AG20443 (cell line): ENCODE data around the gene SDR42E1.
"Not testable (repeated sequence)": the region's sequence is repeated elsewhere in the genome, so short reads cannot be mapped to it uniquely, and the experiment has no call there.

ENCODE experiments used
- DNase-seq: peaks from one replicate; pipeline ENCODE4 v3.0.0; 2012; ENCODE audit warnings: low spot score, mixed read lengths

The SDR42E1 gene

DNA sequence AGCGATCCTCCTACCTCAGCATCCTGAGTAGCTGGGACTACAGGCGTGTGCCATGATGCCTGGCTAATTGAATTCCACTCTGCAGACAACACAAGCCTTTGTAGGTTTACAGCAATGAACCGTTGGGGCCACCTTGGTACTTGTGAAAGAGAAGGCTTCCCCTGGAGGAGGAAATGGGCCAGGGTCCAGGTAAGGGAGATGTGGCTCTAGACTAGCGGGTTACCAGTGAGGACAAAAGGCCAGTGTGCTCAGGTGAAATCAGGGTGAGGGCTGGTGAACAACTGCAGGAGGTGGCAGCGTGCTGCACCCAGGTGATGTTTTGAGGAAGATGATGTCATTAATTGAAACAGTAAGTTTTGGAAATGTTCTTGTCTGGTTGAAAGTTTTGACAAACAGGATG lies 6.7 kb downstream of the SDR42E1 start:
- no peak for DNase-seq

DNA sequence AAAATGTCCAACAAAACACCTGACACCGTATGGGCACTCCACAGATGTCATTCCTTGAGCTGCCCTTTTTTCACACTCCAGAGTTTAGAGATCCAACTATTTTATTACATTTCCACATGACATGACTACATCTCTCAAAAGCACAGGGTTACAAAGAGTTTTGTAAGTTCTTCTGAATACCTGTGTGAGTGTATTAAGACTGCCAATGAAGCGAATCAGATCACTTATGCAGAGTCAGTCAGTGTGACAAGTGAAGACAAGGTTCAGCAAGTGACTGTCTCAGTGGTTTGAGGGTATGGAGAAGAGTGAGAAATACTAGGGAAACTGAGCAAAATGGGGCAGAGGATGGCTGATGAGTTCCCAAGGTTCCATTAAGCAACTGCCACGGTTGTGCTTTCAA lies 8.4 kb downstream of the SDR42E1 start:
- DNase-seq = no peak

DNA sequence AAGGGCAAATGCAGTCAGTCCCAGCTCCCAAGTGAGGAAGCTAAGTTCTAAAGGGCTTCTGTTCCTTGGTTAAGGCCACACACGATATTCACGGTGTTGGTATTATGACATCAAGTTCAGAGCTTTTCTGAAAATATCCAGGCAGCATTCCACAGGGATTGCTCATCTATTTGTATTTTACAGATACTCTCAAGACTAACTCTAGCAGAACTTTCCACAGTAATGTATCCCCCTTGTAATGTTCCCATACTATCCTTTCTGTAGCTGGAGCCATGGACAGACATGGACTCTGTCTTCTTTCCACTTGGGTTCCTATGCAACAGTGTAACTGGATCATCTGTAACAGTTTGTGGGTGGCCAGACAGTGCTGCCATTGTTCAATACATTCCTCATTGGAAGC lies 13.5 kb downstream of the SDR42E1 start:
- DNase-seq = peak; percentile 70

GRCh38 chr16:81996664-81997509 lies 14.4 kb downstream of the SDR42E1 start:
- peak; percentile 72 for DNase-seq

GRCh38 chr16:81995651-81996050 lies 15.6 kb downstream of the SDR42E1 start:
- DNase-seq = no peak

DNA sequence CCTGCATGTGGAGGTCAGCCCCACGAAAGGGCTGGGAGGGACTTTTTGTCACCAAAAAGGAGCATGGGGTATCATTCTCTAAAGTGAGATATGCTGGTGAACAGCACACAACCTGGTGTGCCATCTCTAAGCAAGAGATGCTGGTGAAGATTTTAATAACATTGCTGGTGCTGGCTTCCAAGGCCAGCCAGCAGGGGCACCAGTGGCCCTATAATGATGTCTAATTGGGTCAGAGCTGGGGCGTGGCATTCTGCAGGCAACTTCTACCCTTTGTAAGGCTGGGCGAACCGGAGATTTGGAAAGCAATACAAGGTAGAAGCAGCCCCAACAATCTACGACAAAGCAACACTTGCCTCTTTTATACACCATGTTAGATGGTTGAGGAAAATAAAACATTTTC lies 16.8 kb downstream of the SDR42E1 start:
- no peak for DNase-seq

DNA sequence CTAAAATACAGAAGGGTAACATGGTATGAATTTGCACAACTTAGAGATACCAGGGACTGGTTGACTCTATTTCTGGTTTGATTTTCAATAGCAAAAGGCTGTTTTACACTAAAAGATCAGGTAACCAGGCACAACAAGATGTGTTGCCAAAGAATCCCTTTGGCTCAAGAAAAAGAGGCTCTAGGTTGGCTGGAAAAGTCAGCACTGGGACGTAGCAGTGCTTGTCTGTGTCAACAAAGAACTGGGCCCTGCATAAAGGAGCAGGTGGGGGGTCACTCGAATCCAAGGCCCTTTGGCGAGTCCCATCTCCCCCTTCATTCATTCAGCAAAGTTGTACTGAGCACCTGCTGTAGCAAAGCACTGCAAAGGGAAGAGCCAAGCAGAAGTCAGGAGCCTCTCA lies 18.4 kb downstream of the SDR42E1 start:
- DNase-seq = no peak

GRCh38 chr16:81987706-81988105 lies 23.6 kb downstream of the SDR42E1 start:
- no peak for DNase-seq

DNA sequence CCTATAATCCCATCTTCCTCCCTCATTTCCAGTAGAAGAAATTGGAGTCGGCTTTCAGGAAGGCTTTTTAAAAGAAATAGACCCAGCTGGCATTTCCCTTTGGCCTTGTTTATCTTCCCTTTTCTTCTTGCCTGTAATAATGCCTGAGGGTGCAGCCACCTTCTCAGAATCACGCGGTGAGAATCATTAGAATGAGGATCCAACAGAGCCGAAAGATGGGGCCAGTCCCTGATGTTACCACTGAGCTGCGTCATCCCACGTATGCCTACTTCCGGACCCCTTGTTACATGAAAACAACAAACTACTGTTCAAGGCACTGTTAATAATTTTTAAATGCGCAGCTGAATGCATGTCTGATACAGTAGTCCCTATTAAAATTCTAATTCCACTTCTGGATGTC lies 24.1 kb downstream of the SDR42E1 start:
- DNase-seq = no peak

- DNase-seq = not testable (repeated sequence)
These were observed 33.8 kb downstream of the SDR42E1 start for GRCh38 chr16:81977335-81977942.

DNA sequence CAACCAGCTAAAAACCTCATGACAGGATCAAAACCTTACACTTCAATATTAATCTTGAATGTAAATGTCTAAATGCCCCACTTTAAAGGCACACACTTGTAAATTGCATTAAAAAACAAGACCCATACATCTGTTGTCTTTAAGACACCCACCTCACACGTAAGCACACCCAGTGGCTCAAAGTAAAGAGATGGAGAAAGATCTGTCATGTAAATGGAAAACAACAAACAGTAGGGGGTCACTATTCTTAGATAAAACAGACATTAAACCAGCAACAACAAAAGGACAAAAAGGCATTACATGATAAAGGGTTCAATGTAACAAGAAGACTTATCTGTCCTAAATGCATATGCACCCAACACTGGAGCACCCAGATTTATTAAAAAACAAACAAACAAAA lies 35.6 kb downstream of the SDR42E1 start:
- DNase-seq = no peak

DNA sequence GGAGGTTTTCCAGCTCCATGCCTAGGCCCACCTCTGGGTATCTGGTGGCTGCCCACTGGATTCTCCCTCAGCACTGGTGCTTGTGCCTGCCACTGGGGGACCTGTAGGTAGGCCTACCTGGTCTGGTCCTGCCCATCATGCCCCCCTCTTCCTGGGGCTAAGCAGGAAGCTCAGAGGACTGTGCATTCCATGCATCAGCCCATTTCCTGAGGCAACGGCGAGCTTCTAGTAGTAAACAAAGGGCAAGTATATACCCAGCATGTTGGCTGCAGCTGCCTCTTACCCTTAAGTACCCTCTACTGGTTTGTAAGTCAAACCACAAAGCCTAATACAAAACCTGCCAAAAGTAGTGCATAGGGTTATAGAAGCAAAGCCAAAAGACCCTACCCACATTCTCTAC lies 37.5 kb downstream of the SDR42E1 start:
- DNase-seq = no peak

DNA sequence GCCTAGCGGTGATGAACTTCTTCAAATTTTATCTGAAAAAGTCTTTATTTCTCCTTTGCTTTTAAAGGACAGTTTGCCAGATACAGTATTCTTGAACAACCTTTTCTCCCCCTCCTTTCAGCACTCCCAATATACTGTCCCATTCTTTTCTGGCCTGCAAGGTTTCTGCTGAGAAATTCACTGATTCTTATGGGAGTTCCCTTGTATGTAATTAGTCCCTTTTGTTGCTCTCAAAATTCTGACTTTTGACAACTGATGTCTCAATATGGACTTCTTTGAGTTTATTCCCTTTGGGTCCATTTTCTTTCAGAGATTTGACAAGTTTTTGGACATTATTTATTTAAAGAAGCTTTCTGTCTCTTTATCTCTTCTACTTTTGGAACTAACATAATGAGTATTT lies 39.4 kb downstream of the SDR42E1 start:
- no peak for DNase-seq

GRCh38 chr16:81967358-81967757 lies 43.9 kb downstream of the SDR42E1 start:
- no peak for DNase-seq

- no peak for DNase-seq
These were observed 46.5 kb downstream of the SDR42E1 start for GRCh38 chr16:81964808-81965207.

DNA sequence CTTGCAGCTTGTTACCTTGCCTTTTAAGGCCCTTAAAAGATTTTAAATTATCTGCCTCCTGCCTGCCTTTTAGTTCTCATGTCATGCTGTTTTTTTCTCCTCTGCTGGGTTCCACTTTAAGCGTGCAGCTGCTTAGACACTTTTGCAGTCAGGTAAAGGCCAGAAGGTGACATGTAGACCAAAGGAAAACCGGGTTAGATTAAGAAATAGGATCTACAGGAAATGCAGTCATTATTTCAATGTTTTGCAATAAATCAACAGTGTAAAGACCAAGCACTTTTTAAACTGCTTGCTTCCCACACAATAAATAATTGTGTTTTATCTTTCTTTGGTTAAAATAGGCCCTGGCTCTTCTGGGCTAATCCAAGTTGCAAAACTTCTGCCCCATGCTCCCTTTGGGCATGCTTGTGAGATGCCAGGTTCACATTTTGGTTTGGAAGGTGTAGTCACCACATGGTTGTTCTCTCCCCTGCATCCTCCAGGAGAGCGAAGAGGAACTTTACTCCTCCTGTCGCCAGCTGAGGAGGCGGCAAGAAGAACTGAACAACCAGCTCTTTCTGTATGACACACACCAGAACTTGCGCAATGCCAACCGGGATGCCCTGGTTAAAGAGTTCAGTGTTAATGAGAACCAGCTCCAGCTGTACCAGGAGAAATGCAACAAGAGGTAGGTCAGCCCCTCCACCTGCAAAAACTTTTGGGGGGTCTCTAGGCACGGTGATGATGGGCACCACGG lies 54.9 kb downstream of the SDR42E1 start:
- DNase-seq = peak; percentile 48

- no peak for DNase-seq
These were observed 59.7 kb downstream of the SDR42E1 start for GRCh38 chr16:81951564-81951963.

DNA sequence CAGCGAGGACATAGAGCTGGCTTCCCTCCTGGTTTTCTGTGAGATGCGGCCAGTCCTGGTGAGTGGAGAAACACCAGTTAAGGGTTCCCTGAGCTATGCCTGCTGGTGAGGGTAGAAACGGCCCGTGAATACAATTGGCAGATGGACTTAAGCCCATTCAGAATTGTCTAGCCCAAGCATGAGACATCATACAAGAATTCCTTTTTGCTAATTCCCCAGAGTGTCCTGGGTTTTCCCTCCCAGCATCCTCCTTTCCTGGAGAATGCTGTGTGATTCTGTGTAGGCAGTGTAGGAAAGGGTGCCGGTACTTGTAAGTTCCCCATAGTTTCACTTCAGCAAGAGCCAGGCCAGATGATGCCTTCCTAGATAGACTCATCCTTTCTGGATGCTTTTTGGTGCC lies 65.1 kb downstream of the SDR42E1 start:
- DNase-seq = peak; percentile 23

DNA sequence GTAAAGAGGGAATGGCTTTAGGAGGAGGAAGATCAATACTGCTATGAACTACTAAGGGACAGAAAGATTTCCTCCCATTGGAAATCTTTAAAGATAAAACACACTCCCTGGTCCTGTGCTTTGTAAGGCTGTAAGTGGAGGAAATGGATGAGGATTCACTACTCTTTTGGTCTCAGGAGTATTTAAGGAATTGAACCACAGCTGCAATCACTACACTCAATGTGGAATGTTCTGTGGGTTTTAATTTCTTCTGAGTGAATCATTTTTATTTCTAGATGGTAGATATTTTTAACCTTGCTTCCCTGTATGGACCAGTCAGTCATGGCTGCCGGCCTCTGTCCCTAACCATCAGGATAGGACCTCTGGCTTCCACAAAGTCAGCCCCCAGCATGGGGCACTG lies 65.6 kb downstream of the SDR42E1 start:
- DNase-seq = peak; percentile 60

- no peak for DNase-seq
These were observed 69.2 kb downstream of the SDR42E1 start for GRCh38 chr16:81942007-81942601.

DNA sequence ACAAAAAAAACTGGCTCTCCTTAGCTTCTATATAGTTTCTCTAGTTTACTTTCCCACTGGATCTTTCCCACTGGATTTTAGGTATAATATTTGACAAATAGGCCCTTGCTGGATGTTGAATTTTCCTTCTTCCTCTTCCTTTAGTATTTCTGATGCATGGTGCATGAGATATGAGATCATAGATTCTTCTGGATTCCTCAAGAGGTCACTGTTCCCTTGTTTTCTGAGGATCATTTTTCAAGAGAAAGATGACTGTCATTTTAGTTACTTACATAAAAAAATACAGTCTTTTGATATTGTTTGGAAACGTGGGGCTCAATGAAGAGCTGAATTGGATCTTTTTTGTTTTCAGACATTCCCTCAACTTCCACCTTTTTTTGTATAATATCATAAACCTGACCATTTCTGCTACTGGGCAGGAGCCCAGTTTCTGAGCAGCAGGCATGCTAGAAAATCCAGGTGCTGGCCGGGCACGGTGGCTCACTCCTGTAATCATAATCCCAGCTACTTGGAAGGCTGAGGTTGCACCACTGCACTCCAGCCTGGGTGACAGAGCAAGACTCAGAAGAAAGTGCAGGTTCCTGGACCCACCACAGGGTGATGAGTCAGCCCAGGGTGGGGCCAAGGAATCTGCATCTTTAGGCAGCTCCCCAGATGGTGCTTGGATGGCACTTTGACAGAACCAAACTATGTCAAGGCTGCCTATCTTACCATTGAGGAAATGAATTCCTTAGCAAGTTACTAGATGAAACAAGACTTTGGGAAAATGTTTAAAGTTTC lies 70.3 kb downstream of the SDR42E1 start:
- DNase-seq = peak; percentile 66
